Measurements from ENCODE around the gene ABCC6. TPM values are rescaled to one million over a fixed set of nuclear protein-coding genes. Genes with fewer than 3 reads are reported as not detected.
"Not testable (repeated sequence)": the region's sequence is repeated elsewhere in the genome, so short reads cannot be mapped to it uniquely, and the experiment has no call there.

The ABCC6 gene
- total RNA-seq, 5 donors from 2014 or later (not counting 1 experiment from before 2014, with no cell fraction given) = 0.12 TPM; not detected in 4

- DNase-seq; H3K4me3 Mint-ChIP-seq; H3K27me3 Mint-ChIP-seq; H3K36me3 ChIP-seq (ENCODE audit: control insufficient read depth in 2 of 2, extremely low read depth in 1 of 2, insufficient read depth in 1 of 2, low read length in 1 of 2); POLR2A ChIA-PET; H3K4me1 Mint-ChIP-seq; H3K4me1 ChIP-seq (ENCODE audit: control insufficient read depth in 1 of 2, extremely low read depth in 1 of 2, insufficient read depth in 2 of 2, low read length in 2 of 2); H3K27ac Mint-ChIP-seq; ATAC-seq (replicated peaks in 1 of 4); H3K4me3 ChIP-seq (ENCODE audit: control insufficient read depth in 1 of 2, extremely low read depth in 1 of 2, low read length in 1 of 2); H3K36me3 Mint-ChIP-seq; H3K27ac ChIP-seq (ENCODE audit: low read length); H3K27me3 ChIP-seq (replicated peaks in 1 of 2; ENCODE audit: control insufficient read depth in 2 of 2, extremely low read depth in 1 of 2, insufficient read depth in 2 of 2, low read length in 1 of 2); H3K9me3 ChIP-seq; H3K9me3 Mint-ChIP-seq; CTCF ChIA-PET: not testable (repeated sequence)
- WGBS (ENCODE audit: insufficient coverage) = no CpG with 5 or more reads among the region's 7 CpGs
These were observed 26.5 kb upstream of the ABCC6 start for GRCh38 chr16:16249621-16250330.

DNA sequence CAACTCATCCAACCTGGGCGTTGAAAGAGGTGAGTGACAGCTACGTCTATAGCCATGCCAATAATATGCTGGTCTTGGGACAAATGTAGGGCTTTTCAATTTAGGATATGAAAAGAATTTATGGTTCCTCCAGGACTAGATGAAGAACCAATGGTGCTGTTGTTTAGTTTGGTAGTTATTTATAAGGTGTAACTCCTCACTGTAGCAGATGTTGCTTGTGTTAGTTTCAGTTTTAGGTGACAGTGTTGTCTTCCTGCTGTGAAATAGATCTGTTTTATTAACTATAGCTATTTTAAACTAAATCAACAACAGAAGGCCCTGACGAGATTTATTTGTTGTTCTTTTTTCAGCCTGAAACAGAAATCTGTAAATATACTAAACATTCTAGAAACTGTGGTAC, 24.1 kb upstream of the ABCC6 start:
- H3K4me3 ChIP-seq (ENCODE audit: control insufficient read depth in 1 of 2, extremely low read depth in 1 of 2, low read length in 1 of 2); H3K4me1 ChIP-seq (ENCODE audit: control insufficient read depth in 1 of 2, extremely low read depth in 1 of 2, insufficient read depth in 2 of 2, low read length in 2 of 2); H3K9me3 Mint-ChIP-seq; CTCF ChIA-PET; H3K27ac ChIP-seq (ENCODE audit: low read length); ATAC-seq (replicated peaks in 1 of 4); H3K4me3 Mint-ChIP-seq; H3K4me1 Mint-ChIP-seq; DNase-seq; H3K9me3 ChIP-seq; H3K36me3 ChIP-seq (ENCODE audit: control insufficient read depth in 2 of 2, extremely low read depth in 1 of 2, insufficient read depth in 1 of 2, low read length in 1 of 2); H3K27ac Mint-ChIP-seq; POLR2A ChIA-PET; H3K27me3 Mint-ChIP-seq; H3K27me3 ChIP-seq (replicated peaks in 1 of 2; ENCODE audit: control insufficient read depth in 2 of 2, extremely low read depth in 1 of 2, insufficient read depth in 2 of 2, low read length in 1 of 2); H3K36me3 Mint-ChIP-seq: not testable (repeated sequence)
- no CpG with 5 or more reads among the region's 3 CpGs for WGBS (ENCODE audit: insufficient coverage)

DNA sequence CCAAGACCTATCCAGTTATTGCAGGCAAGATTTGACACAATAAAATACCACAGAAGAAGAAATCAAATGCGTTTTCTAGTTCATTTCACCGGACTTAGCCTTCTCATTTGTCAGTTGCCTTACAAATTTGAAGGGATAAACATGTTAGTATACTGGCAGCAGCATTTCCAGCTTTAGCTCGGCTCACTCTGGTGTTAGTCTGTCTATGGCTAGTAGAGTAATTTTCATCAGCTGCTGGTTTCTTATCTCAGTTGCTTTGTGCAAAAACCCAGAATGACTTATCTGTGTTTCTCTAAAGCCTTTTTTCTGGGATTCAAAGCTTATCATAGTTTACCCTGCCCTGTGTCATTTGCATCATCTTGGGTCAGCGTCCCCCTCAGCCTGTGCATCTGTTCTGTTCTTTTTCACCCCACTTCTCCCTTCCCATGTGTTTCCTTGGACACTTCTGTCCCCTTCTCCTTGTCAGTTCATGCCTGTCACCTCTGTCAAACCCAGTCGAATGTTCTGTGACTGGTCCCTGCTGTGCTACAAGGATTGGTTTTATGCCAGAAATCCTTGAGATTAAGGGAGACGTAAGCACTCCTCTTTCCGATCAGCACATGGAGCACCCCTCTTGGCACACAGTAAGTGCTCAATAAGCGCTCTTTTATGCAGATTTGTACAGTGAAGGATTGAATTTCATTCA, 23.4 kb upstream of the ABCC6 start:
- H3K4me3 Mint-ChIP-seq; H3K9me3 Mint-ChIP-seq; H3K27ac Mint-ChIP-seq; H3K27ac ChIP-seq (ENCODE audit: low read length); H3K4me1 Mint-ChIP-seq; H3K4me1 ChIP-seq (ENCODE audit: control insufficient read depth in 1 of 2, extremely low read depth in 1 of 2, insufficient read depth in 2 of 2, low read length in 2 of 2); H3K4me3 ChIP-seq (ENCODE audit: control insufficient read depth in 1 of 2, extremely low read depth in 1 of 2, low read length in 1 of 2); POLR2A ChIA-PET; H3K9me3 ChIP-seq; ATAC-seq (replicated peaks in 1 of 4); H3K36me3 Mint-ChIP-seq; H3K27me3 ChIP-seq (replicated peaks in 1 of 2; ENCODE audit: control insufficient read depth in 2 of 2, extremely low read depth in 1 of 2, insufficient read depth in 2 of 2, low read length in 1 of 2); DNase-seq; H3K27me3 Mint-ChIP-seq; CTCF ChIA-PET; H3K36me3 ChIP-seq (ENCODE audit: control insufficient read depth in 2 of 2, extremely low read depth in 1 of 2, insufficient read depth in 1 of 2, low read length in 1 of 2): not testable (repeated sequence)
- WGBS (ENCODE audit: insufficient coverage) = no CpG with 5 or more reads among the region's 8 CpGs

DNA sequence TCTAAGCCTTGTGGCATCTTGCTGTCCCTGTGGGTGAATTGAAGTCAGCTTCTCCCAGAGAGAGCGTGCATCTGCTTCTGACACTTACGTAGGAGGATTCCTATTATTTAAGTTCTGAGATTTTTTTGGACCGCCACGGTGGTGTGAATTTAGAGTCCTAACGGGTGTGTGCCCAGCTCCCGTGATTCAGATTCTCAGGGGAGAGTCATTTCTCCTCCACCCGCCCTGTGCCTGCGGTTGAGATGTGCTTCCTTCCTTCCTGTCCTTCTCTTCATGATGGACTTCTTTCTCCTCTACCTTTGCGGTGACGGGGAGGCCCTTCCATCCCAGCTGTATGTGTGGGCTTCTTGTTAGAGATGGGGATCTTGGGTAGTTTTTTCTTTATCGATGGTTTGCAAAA, 20.6 kb upstream of the ABCC6 start:
- H3K9me3 ChIP-seq; H3K27me3 ChIP-seq (replicated peaks in 1 of 2; ENCODE audit: control insufficient read depth in 2 of 2, extremely low read depth in 1 of 2, insufficient read depth in 2 of 2, low read length in 1 of 2); H3K9me3 Mint-ChIP-seq; POLR2A ChIA-PET; DNase-seq; H3K27me3 Mint-ChIP-seq; H3K36me3 ChIP-seq (ENCODE audit: control insufficient read depth in 2 of 2, extremely low read depth in 1 of 2, insufficient read depth in 1 of 2, low read length in 1 of 2); H3K4me3 Mint-ChIP-seq; H3K4me1 ChIP-seq (ENCODE audit: control insufficient read depth in 1 of 2, extremely low read depth in 1 of 2, insufficient read depth in 2 of 2, low read length in 2 of 2); ATAC-seq (replicated peaks in 1 of 4); H3K4me3 ChIP-seq (ENCODE audit: control insufficient read depth in 1 of 2, extremely low read depth in 1 of 2, low read length in 1 of 2); CTCF ChIA-PET; H3K4me1 Mint-ChIP-seq; H3K36me3 Mint-ChIP-seq; H3K27ac Mint-ChIP-seq; H3K27ac ChIP-seq (ENCODE audit: low read length): not testable (repeated sequence)
- no CpG with 5 or more reads among the region's 11 CpGs for WGBS (ENCODE audit: insufficient coverage)

- H3K4me1 ChIP-seq (ENCODE audit: control insufficient read depth in 1 of 2, extremely low read depth in 1 of 2, insufficient read depth in 2 of 2, low read length in 2 of 2); H3K4me3 Mint-ChIP-seq; H3K36me3 ChIP-seq (ENCODE audit: control insufficient read depth in 2 of 2, extremely low read depth in 1 of 2, insufficient read depth in 1 of 2, low read length in 1 of 2); H3K4me3 ChIP-seq (ENCODE audit: control insufficient read depth in 1 of 2, extremely low read depth in 1 of 2, low read length in 1 of 2); H3K27me3 Mint-ChIP-seq; H3K27ac ChIP-seq (ENCODE audit: low read length); H3K9me3 ChIP-seq; H3K9me3 Mint-ChIP-seq; H3K27me3 ChIP-seq (replicated peaks in 1 of 2; ENCODE audit: control insufficient read depth in 2 of 2, extremely low read depth in 1 of 2, insufficient read depth in 2 of 2, low read length in 1 of 2); H3K4me1 Mint-ChIP-seq; H3K36me3 Mint-ChIP-seq; POLR2A ChIA-PET; CTCF ChIA-PET; ATAC-seq (replicated peaks in 1 of 4); H3K27ac Mint-ChIP-seq; DNase-seq: not testable (repeated sequence)
- WGBS (ENCODE audit: insufficient coverage) = no CpG with 5 or more reads among the region's 4 CpGs
These were observed 17.4 kb upstream of the ABCC6 start for GRCh38 chr16:16240667-16241066.

- H3K4me1 Mint-ChIP-seq; H3K27me3 ChIP-seq (replicated peaks in 1 of 2; ENCODE audit: control insufficient read depth in 2 of 2, extremely low read depth in 1 of 2, insufficient read depth in 2 of 2, low read length in 1 of 2); CTCF ChIA-PET; H3K9me3 Mint-ChIP-seq; ATAC-seq (replicated peaks in 1 of 4); H3K36me3 ChIP-seq (ENCODE audit: control insufficient read depth in 2 of 2, extremely low read depth in 1 of 2, insufficient read depth in 1 of 2, low read length in 1 of 2); POLR2A ChIA-PET; H3K9me3 ChIP-seq; DNase-seq; H3K4me1 ChIP-seq (ENCODE audit: control insufficient read depth in 1 of 2, extremely low read depth in 1 of 2, insufficient read depth in 2 of 2, low read length in 2 of 2); H3K27me3 Mint-ChIP-seq; H3K4me3 ChIP-seq (ENCODE audit: control insufficient read depth in 1 of 2, extremely low read depth in 1 of 2, low read length in 1 of 2); H3K27ac ChIP-seq (ENCODE audit: low read length); H3K4me3 Mint-ChIP-seq; H3K36me3 Mint-ChIP-seq; H3K27ac Mint-ChIP-seq: not testable (repeated sequence)
- WGBS (ENCODE audit: insufficient coverage) = no CpG with 5 or more reads among the region's 5 CpGs
These were observed 14.4 kb upstream of the ABCC6 start for GRCh38 chr16:16237738-16238137.

DNA sequence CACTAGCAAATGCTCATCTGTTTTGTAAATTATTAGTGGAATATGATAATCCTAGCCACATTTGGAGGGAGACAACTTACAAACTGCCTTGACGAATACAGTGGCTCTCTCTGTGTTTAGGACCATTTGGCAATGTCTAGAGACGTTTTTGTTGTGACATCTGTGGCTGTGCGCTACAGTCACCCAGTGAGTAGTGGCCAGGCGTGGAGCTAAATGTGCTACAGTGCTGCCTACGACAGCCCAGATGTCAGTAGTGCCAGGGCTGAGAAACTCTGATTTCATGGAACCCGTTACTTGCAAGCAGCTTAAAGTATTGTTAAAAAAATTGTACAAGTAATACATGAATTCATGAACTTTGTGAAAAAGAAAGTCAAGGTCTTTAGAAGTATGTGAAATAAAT, 13.8 kb upstream of the ABCC6 start:
- H3K36me3 ChIP-seq (ENCODE audit: control insufficient read depth in 2 of 2, extremely low read depth in 1 of 2, insufficient read depth in 1 of 2, low read length in 1 of 2); H3K4me3 Mint-ChIP-seq; H3K36me3 Mint-ChIP-seq; H3K27me3 ChIP-seq (replicated peaks in 1 of 2; ENCODE audit: control insufficient read depth in 2 of 2, extremely low read depth in 1 of 2, insufficient read depth in 2 of 2, low read length in 1 of 2); H3K27ac ChIP-seq (ENCODE audit: low read length); H3K4me3 ChIP-seq (ENCODE audit: control insufficient read depth in 1 of 2, extremely low read depth in 1 of 2, low read length in 1 of 2); H3K9me3 Mint-ChIP-seq; DNase-seq; H3K27me3 Mint-ChIP-seq; H3K9me3 ChIP-seq; ATAC-seq (replicated peaks in 1 of 4); H3K27ac Mint-ChIP-seq; CTCF ChIA-PET; H3K4me1 Mint-ChIP-seq; H3K4me1 ChIP-seq (ENCODE audit: control insufficient read depth in 1 of 2, extremely low read depth in 1 of 2, insufficient read depth in 2 of 2, low read length in 2 of 2); POLR2A ChIA-PET: not testable (repeated sequence)
- WGBS (ENCODE audit: insufficient coverage) = no CpG with 5 or more reads among the region's 6 CpGs

Measured in T-cell (primary cell).